ENCODE measurements around the gene JAZF1.

The JAZF1 gene

DNA sequence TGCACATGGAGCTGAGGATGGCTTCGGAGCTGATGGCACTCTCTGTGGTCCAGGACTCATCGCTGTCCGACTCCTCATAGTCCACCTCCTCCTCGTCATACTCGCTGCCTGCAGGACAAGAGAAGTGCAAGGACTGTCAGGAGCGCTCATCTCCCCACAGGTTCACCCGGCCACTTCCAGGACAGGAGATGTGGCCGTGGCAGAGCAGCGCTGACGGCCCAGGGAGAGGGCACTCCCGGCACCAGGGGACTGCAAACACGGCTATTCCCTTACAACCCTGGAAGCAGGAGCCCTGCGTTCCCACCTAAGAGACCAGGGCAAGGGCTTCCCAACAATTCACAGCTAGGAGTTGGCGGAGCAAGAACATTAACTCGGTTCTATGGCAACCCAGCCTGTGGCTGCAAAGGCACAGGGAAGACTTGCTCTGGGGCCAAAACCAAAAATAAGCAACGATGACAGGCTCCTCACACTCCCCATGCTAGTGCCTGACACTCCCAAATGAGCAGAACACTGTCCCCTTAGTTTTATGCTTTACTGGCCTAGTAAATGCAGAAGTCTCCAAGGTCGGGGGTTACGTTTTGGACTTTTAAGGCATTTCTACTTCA lies 339.7 kb downstream of the JAZF1 start:
- TF ChIP-seq POLR2AphosphoS5 (IDR thresholded peaks at IDR 0.05; ENCODE audit: low read depth, low read length) (no peak), SIN3A (IDR thresholded peaks at IDR 0.05; ENCODE audit: borderline replicate concordance, insufficient read depth, low read length) (no peak), TAF1 (IDR thresholded peaks at IDR 0.05; ENCODE audit: borderline replicate concordance, insufficient read depth, low read length) (no peak), FOXP2 (optimal IDR thresholded peaks at IDR 0.05; ENCODE audit: borderline replicate concordance, extremely low read depth, extremely low read length, insufficient read depth) (no peak)
- TF ChIP-seq, protein P1, sequence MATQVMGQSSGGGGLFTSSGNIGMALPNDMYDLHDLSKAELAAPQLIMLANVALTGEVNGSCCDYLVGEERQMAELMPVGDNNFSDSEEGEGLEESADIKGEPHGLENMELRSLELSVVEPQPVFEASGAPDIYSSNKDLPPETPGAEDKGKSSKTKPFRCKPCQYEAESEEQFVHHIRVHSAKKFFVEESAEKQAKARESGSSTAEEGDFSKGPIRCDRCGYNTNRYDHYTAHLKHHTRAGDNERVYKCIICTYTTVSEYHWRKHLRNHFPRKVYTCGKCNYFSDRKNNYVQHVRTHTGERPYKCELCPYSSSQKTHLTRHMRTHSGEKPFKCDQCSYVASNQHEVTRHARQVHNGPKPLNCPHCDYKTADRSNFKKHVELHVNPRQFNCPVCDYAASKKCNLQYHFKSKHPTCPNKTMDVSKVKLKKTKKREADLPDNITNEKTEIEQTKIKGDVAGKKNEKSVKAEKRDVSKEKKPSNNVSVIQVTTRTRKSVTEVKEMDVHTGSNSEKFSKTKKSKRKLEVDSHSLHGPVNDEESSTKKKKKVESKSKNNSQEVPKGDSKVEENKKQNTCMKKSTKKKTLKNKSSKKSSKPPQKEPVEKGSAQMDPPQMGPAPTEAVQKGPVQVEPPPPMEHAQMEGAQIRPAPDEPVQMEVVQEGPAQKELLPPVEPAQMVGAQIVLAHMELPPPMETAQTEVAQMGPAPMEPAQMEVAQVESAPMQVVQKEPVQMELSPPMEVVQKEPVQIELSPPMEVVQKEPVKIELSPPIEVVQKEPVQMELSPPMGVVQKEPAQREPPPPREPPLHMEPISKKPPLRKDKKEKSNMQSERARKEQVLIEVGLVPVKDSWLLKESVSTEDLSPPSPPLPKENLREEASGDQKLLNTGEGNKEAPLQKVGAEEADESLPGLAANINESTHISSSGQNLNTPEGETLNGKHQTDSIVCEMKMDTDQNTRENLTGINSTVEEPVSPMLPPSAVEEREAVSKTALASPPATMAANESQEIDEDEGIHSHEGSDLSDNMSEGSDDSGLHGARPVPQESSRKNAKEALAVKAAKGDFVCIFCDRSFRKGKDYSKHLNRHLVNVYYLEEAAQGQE (IDR thresholded peaks at IDR 0.05; ENCODE audit: insufficient read depth in 1 of 2, low read depth in 2 of 2, low read length in 2 of 2), result no peak

DNA sequence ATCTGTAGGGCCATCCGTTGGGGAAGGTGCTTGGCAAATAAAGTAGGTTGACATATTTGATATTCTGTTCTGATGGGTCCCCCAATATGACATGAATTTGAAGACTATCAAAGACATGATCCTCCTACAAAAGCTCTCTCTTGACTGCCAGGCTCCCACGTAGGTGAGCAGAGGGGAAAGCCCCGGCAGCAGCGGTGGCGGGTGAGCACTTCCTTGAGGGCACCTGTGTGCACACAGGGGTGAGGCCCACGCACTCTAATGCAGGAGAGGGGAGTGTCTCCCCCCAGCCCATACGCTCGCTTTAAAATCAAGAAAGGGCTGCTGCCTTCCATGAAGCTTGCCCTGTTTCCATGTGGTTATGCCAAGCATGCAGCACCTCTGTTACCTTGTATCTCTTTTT lies 340.3 kb downstream of the JAZF1 start:
- TF ChIP-seq, protein P1 (IDR thresholded peaks at IDR 0.05; ENCODE audit: insufficient read depth in 1 of 2, low read depth in 2 of 2, low read length in 2 of 2), result no peak
- no peak for TF ChIP-seq POLR2AphosphoS5 (IDR thresholded peaks at IDR 0.05; ENCODE audit: low read depth, low read length)
- no peak for TF ChIP-seq TAF1 (IDR thresholded peaks at IDR 0.05; ENCODE audit: borderline replicate concordance, insufficient read depth, low read length)
- TF ChIP-seq SIN3A (IDR thresholded peaks at IDR 0.05; ENCODE audit: borderline replicate concordance, insufficient read depth, low read length), result no peak
- no peak for TF ChIP-seq FOXP2 (optimal IDR thresholded peaks at IDR 0.05; ENCODE audit: borderline replicate concordance, extremely low read depth, extremely low read length, insufficient read depth)

DNA sequence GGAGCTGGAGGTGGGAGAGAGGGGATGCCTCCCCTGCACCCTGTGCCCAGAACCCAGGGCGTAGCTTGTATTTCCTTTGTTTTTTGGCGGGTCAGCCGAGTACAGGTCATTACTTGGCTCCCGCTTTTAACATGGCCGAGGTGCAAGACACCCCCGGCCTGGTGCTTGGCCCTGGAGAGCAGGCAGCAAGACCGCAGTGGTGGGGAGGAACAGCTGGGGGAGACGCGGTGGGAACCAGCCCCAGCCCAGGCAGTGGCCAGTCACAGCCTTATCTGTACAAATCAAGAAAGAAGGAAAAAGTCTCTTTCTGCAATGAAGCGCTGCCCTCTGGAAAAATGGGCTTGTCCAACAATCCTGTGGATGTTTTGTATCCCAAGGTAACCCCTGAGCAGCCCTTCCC lies 341.5 kb downstream of the JAZF1 start:
- no peak for TF ChIP-seq TAF1 (IDR thresholded peaks at IDR 0.05; ENCODE audit: borderline replicate concordance, insufficient read depth, low read length)
- TF ChIP-seq FOXP2 (optimal IDR thresholded peaks at IDR 0.05; ENCODE audit: borderline replicate concordance, extremely low read depth, extremely low read length, insufficient read depth), result no peak
- TF ChIP-seq, protein P1 (IDR thresholded peaks at IDR 0.05; ENCODE audit: insufficient read depth in 1 of 2, low read depth in 2 of 2, low read length in 2 of 2), result no peak
- TF ChIP-seq SIN3A (IDR thresholded peaks at IDR 0.05; ENCODE audit: borderline replicate concordance, insufficient read depth, low read length), result no peak
- no peak for TF ChIP-seq POLR2AphosphoS5 (IDR thresholded peaks at IDR 0.05; ENCODE audit: low read depth, low read length)

- TF ChIP-seq SIN3A (IDR thresholded peaks at IDR 0.05; ENCODE audit: borderline replicate concordance, insufficient read depth, low read length), result no peak
Observed at GRCh38 chr7:27836536-27836935, 344.1 kb downstream of the JAZF1 start.

- TF ChIP-seq FOXP2 (optimal IDR thresholded peaks at IDR 0.05; ENCODE audit: borderline replicate concordance, extremely low read depth, extremely low read length, insufficient read depth) (no peak), SIN3A (IDR thresholded peaks at IDR 0.05; ENCODE audit: borderline replicate concordance, insufficient read depth, low read length) (no peak), POLR2AphosphoS5 (IDR thresholded peaks at IDR 0.05; ENCODE audit: low read depth, low read length) (no peak), TAF1 (IDR thresholded peaks at IDR 0.05; ENCODE audit: borderline replicate concordance, insufficient read depth, low read length) (no peak)
- TF ChIP-seq, protein P1 (IDR thresholded peaks at IDR 0.05; ENCODE audit: insufficient read depth in 1 of 2, low read depth in 2 of 2, low read length in 2 of 2), result no peak
Observed at GRCh38 chr7:27835376-27835775, 345.2 kb downstream of the JAZF1 start.
